Measurements from ENCODE around the gene TNFRSF8. TPM values are rescaled to one million over a fixed set of nuclear protein-coding genes. Genes with fewer than 3 reads are reported as not detected.

The TNFRSF8 gene
- total RNA-seq, 4 donors from 2014 or later, result 0.84 to 4.9 (median 1.8) TPM; not detected in 1

DNA sequence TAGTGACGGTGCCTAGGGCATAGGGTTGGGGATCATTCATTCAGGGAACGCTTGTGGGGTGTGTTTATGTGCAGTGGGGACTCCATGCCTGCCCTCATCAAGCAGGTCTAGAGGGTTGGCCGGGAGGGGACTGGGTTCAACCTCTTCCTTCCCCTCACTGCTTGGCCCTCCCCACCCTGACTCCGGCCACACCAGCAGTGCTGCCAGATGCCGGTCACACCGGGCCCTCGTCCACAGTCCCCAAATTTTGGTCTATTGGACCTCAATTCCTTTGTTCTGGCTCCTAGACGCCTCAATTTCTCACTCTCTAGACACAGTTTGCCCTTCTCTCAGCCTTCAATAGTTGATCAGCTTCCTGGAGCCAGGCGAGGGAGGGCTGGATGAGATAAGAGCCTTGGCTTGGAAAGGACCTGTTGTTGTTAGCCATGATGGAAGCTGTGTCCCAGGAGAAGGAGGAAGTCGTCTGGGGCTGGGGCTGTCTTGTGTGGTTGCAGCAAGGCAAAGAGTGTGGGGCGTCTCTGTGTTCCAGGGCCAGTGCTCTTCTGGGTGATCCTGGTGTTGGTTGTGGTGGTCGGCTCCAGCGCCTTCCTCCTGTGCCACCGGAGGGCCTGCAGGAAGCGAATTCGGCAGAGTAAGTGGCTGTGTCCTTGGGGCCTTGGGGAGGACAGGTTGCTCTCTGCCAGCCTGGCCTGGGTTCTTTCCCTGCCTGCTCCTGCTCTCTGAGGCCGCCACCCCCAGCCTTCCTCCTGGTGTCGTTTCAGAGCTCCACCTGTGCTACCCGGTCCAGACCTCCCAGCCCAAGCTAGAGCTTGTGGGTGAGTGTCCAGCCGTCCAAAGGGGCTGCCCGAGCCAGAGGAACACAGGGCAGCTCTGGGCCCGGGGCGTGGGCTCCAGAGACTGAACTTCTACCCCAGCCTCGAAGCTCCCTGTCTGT, 62.6 kb downstream of the TNFRSF8 start:
- peaks cover 0 to 26% (median 15%) of the 10 kb centered on the region in 4 donors for H3K4me1 ChIP-seq
- no peak overlapping the region for H3K4me3 ChIP-seq
- no peaks in the 10 kb centered on the region for H3K27me3 ChIP-seq
- H3K27ac ChIP-seq, result peak overlapping the region in 2 of 4 donors; percentile 38 to 59
- no peaks in the 10 kb centered on the region for H3K9me3 ChIP-seq
- H3K36me3 ChIP-seq, result no peaks in the 10 kb centered on the region
- TF ChIP-seq, protein P1, sequence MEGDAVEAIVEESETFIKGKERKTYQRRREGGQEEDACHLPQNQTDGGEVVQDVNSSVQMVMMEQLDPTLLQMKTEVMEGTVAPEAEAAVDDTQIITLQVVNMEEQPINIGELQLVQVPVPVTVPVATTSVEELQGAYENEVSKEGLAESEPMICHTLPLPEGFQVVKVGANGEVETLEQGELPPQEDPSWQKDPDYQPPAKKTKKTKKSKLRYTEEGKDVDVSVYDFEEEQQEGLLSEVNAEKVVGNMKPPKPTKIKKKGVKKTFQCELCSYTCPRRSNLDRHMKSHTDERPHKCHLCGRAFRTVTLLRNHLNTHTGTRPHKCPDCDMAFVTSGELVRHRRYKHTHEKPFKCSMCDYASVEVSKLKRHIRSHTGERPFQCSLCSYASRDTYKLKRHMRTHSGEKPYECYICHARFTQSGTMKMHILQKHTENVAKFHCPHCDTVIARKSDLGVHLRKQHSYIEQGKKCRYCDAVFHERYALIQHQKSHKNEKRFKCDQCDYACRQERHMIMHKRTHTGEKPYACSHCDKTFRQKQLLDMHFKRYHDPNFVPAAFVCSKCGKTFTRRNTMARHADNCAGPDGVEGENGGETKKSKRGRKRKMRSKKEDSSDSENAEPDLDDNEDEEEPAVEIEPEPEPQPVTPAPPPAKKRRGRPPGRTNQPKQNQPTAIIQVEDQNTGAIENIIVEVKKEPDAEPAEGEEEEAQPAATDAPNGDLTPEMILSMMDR (IDR thresholded peaks at IDR 0.05), result no peak
- TF ChIP-seq POLR2A (IDR thresholded peaks at IDR 0.05) (no peak), EP300 (IDR thresholded peaks at IDR 0.05) (no peak)
- no peak for DNase-seq (ENCODE audit: low spot score in 2 of 2)
- WGBS, 2 donors, result 73 to 78% methylated on average over 22 to 24 of the region's 24 CpGs

DNA sequence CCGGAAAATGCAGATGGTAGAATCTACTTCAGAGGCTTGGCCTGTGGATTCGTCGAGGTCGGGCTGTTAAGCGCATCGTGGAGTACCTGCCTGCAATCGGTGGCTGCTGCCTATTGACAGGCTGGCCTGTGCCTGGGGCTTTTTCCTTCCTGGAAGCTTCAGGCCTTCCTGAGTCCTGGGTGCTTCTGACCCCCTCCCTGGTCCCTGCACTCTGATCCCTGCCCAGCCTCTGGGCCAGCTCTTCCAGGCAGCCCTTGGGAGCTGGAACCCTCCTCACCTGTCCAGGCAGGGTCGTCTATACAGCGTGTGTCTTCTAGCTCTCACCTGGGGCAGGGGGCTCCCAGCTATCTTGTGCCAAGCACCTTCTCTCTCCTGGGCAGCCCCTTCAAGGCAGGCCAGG, 63.7 kb downstream of the TNFRSF8 start:
- no peak overlapping the region for H3K4me3 ChIP-seq
- no peaks in the 10 kb centered on the region for H3K27me3 ChIP-seq
- TF ChIP-seq, protein P1 (IDR thresholded peaks at IDR 0.05), result no peak
- TF ChIP-seq EP300 (IDR thresholded peaks at IDR 0.05), result no peak
- TF ChIP-seq POLR2A (IDR thresholded peaks at IDR 0.05), result no peak
- no peak for DNase-seq (ENCODE audit: low spot score in 2 of 2)
- no peaks in the 10 kb centered on the region for H3K36me3 ChIP-seq
- no peaks in the 10 kb centered on the region for H3K9me3 ChIP-seq
- H3K4me1 ChIP-seq, result peaks cover 0 to 36% (median 15%) of the 10 kb centered on the region in 4 donors
- peak overlapping the region in 1 of 4 donors; percentile 59 for H3K27ac ChIP-seq
- WGBS, 2 donors, result 89 to 90% methylated on average over 9 of the region's 9 CpGs

- H3K4me1 ChIP-seq, result peaks cover 0 to 41% (median 16%) of the 10 kb centered on the region in 4 donors
- 77 to 81% methylated on average over 10 of the region's 10 CpGs for WGBS, 2 donors
- no peak overlapping the region for H3K4me3 ChIP-seq
- H3K27me3 ChIP-seq, result no peaks in the 10 kb centered on the region
- no peaks in the 10 kb centered on the region for H3K36me3 ChIP-seq
- DNase-seq (ENCODE audit: low spot score in 2 of 2), result no peak
- peak overlapping the region in 1 of 4 donors; percentile 59 for H3K27ac ChIP-seq
- TF ChIP-seq POLR2A (IDR thresholded peaks at IDR 0.05), result no peak
- TF ChIP-seq EP300 (IDR thresholded peaks at IDR 0.05), result no peak
- TF ChIP-seq, protein P1 (IDR thresholded peaks at IDR 0.05), result no peak
- H3K9me3 ChIP-seq, result no peaks in the 10 kb centered on the region
These were observed 64.2 kb downstream of the TNFRSF8 start for GRCh38 chr1:12127206-12127810.

- no peaks in the 10 kb centered on the region for H3K9me3 ChIP-seq
- H3K4me3 ChIP-seq, result no peak overlapping the region
- no peak for DNase-seq (ENCODE audit: low spot score in 2 of 2)
- no peak overlapping the region for H3K27ac ChIP-seq
- no peaks in the 10 kb centered on the region for H3K36me3 ChIP-seq
- H3K4me1 ChIP-seq, result peaks cover 0 to 48% (median 23%) of the 10 kb centered on the region in 4 donors
- 77 to 85% methylated on average over 15 of the region's 15 CpGs for WGBS, 2 donors
- TF ChIP-seq EP300 (IDR thresholded peaks at IDR 0.05) (no peak), POLR2A (IDR thresholded peaks at IDR 0.05) (no peak)
- TF ChIP-seq, protein P1 (IDR thresholded peaks at IDR 0.05), result no peak
- H3K27me3 ChIP-seq, result no peaks in the 10 kb centered on the region
These were observed 65.0 kb downstream of the TNFRSF8 start for GRCh38 chr1:12128120-12128519.

GRCh38 chr1:12129624-12130023, 66.5 kb downstream of the TNFRSF8 start:
- Histone ChIP-seq H3K27me3 (no peaks in the 10 kb centered on the region), H3K4me1 (peaks cover 0 to 58% (median 27%) of the 10 kb centered on the region in 4 donors), H3K36me3 (no peaks in the 10 kb centered on the region), H3K9me3 (no peaks in the 10 kb centered on the region), H3K27ac (no peak overlapping the region), H3K4me3 (no peak overlapping the region)
- TF ChIP-seq, protein P1 (IDR thresholded peaks at IDR 0.05), result no peak
- TF ChIP-seq POLR2A (IDR thresholded peaks at IDR 0.05), result no peak
- no peak for TF ChIP-seq EP300 (IDR thresholded peaks at IDR 0.05)
- 80 to 82% methylated on average over 12 of the region's 12 CpGs for WGBS, 2 donors
- DNase-seq (ENCODE audit: low spot score in 2 of 2), result no peak
